Loucy (cell line): Measurements from ENCODE around the gene STK32C.
A peak's percentile ranks its signal among the peaks of the same experiment; 100 is the strongest.

Experiments
- H2AFZ ChIP-seq: fragments of 200-600 bp; sonication (generic); 2 replicates; pipeline ENCODE4 v1.6.0; 2016; ENCODE audit warnings: antibody characterized with exemption, mild to moderate bottlenecking, low read length, moderate library complexity
- H3F3A ChIP-seq: fragments of 200-600 bp; 2 replicates; pipeline ENCODE4 v1.6.0; 2016; ENCODE audit warnings: antibody characterized with exemption, low read depth, mild to moderate bottlenecking
- H3K27me3 ChIP-seq: fragments of 200-600 bp; sonication (generic); 2 replicates; pipeline ENCODE4 v1.6.1; 2014; ENCODE audit warnings: low read length, mild to moderate bottlenecking; ENCODE audit not compliant: insufficient read depth, poor library complexity, severe bottlenecking
- H3K36me3 ChIP-seq: fragments of 200-600 bp; sonication (generic); 2 replicates; pipeline ENCODE4 v1.6.1; 2016; ENCODE audit warnings: low read length; ENCODE audit not compliant: insufficient read depth
- H3K4me1 ChIP-seq: fragments of 200-600 bp; sonication (generic); 2 replicates; pipeline ENCODE4 v1.5.1; 2014; ENCODE audit warnings: low read length, mild to moderate bottlenecking; ENCODE audit not compliant: insufficient read depth, poor library complexity, severe bottlenecking
- H3K4me2 ChIP-seq: fragments of 200-600 bp; sonication (generic); 2 replicates; pipeline ENCODE4 v1.6.0; 2014; ENCODE audit warnings: antibody characterized with exemption, low read length, low read depth, mild to moderate bottlenecking; ENCODE audit not compliant: poor library complexity, severe bottlenecking
- H3K4me3 ChIP-seq: fragments of 200-600 bp; sonication (generic); 2 replicates; pipeline ENCODE4 v1.5.1; 2014; ENCODE audit warnings: low read length, mild to moderate bottlenecking, mixed read lengths; ENCODE audit not compliant: poor library complexity, severe bottlenecking
- H3K79me2 ChIP-seq: fragments of 200-600 bp; sonication (generic); 2 replicates; pipeline ENCODE4 v1.6.1; 2014; ENCODE audit warnings: low read length; ENCODE audit not compliant: insufficient read depth
- H3K9ac ChIP-seq: fragments of 200-600 bp; sonication (generic); 2 replicates; pipeline ENCODE4 v1.6.0; 2014; ENCODE audit warnings: mild to moderate bottlenecking, low read depth, low read length, moderate library complexity; ENCODE audit not compliant: poor library complexity, severe bottlenecking
- H3K9me2 ChIP-seq: fragments of 200-600 bp; sonication (generic); replicated peaks from 2 replicates; pipeline ENCODE4 v1.6.1; 2016; ENCODE audit warnings: low read depth, low read length, mixed read lengths
- H3K9me3 ChIP-seq: fragments of 200-600 bp; sonication (generic); 2 replicates; pipeline ENCODE4 v1.6.1; 2014; ENCODE audit warnings: mild to moderate bottlenecking, antibody characterized with exemption, low read length, low read depth; ENCODE audit not compliant: insufficient read depth
- H4K20me1 ChIP-seq: fragments of 200-600 bp; sonication (generic); 2 replicates; pipeline ENCODE4 v1.6.0; 2014; ENCODE audit warnings: antibody characterized with exemption, low read length, mild to moderate bottlenecking; ENCODE audit not compliant: insufficient read depth, poor library complexity, severe bottlenecking
- EZH2phosphoT487 ChIP-seq: fragments of 200-600 bp; IDR thresholded peaks from 2 replicates; pipeline ENCODE4 v1.6.1; 2018; ENCODE audit warnings: antibody characterized with exemption, mild to moderate bottlenecking, moderate library complexity, borderline replicate concordance
- TF ChIP-seq, protein P1 (sequence below): fragments of 200-600 bp; sonication (generic); conservative IDR thresholded peaks from 2 replicates; pipeline ENCODE4 v1.5.1; 2014; ENCODE audit warnings: mild to moderate bottlenecking, antibody characterized with exemption, low read length

Gene STK32C

DNA sequence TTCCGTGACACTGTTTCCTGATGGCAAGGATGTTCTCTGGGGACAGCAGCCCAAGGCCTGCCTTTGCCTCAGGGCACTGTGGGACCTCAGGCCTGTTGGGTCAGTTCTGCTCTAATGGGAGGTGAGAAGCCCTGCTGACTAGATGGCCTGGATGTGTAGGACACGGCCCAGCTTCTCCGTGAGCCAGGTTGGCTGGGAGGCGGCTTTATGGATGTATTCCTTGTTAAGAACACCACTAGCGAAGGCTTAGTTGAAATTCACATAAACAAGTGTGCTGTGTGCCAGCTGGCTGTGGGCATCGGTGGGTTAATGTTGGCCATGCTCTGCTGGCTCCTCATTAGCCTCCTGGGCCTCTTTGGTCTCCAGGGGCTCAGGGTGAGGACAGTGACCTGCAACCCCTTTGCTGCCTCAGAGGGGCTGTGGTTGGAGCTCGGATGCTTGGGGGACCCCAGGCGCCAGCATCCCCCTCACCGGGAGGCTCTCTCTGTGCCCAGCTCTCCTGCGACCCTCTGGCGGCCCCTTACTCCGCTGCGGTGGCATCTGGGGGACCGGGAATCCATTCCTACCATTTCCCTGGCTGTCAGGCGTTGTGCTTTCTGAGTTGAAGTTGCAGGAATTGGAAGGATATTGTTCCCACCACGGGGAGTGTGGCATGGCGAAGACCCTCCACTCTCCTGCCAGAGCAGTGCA lies 143.8 kb downstream of the STK32C start:
- no peak overlapping the region for H3K9ac ChIP-seq

DNA sequence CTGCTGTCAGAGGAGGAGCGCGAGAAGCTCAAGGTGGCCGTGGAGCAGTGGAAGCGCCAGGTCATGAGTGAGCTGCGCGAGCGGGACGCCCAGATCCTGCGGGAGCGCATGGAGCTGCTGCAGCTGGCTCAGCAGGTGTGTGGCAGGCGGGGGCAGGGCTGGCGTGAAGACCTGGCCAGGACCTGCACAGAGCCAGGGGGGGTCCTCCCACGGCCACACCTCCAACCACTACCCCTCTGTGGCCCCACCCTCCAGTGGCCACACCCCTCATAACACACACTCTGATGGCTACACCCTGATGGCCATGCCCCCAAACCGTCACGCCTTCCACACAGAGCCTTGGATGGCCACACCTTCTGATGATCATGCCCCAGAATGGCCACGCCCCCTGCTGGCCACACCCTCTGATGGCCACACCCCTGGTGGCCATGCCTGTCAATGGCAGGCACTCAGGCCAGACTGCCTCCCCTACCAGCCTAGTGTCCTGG lies 144.4 kb downstream of the STK32C start:
- Histone ChIP-seq H3K27me3 (no peaks in the 10 kb centered on the region), H3K4me3 (no peak overlapping the region), H3K4me1 (peaks cover 28% of the 10 kb centered on the region), H3F3A (0 out of 2 replicates have a peak, but pooled peaks cover under 1% of the 10 kb centered on the region), H3K9me3 (no peaks in the 10 kb centered on the region), H3K36me3 (no peaks in the 10 kb centered on the region), H3K79me2 (no peaks in the 10 kb centered on the region), H2AFZ (no peak overlapping the region), H3K4me2 (peak overlapping the region; percentile 59), H3K9ac (peak overlapping the region; percentile 44), H3K9me2 (no peaks in the 10 kb centered on the region), H4K20me1 (no peaks in the 10 kb centered on the region)
- no peak for TF ChIP-seq EZH2phosphoT487
- TF ChIP-seq, protein P1, sequence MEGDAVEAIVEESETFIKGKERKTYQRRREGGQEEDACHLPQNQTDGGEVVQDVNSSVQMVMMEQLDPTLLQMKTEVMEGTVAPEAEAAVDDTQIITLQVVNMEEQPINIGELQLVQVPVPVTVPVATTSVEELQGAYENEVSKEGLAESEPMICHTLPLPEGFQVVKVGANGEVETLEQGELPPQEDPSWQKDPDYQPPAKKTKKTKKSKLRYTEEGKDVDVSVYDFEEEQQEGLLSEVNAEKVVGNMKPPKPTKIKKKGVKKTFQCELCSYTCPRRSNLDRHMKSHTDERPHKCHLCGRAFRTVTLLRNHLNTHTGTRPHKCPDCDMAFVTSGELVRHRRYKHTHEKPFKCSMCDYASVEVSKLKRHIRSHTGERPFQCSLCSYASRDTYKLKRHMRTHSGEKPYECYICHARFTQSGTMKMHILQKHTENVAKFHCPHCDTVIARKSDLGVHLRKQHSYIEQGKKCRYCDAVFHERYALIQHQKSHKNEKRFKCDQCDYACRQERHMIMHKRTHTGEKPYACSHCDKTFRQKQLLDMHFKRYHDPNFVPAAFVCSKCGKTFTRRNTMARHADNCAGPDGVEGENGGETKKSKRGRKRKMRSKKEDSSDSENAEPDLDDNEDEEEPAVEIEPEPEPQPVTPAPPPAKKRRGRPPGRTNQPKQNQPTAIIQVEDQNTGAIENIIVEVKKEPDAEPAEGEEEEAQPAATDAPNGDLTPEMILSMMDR: no peak; the same call in 1 of the 2 replicates

More for the DNA sequence above, 143.8 kb downstream of the STK32C start:
- H3K27me3 ChIP-seq: no peaks in the 10 kb centered on the region
- no peaks in the 10 kb centered on the region for H3K36me3 ChIP-seq
- no peaks in the 10 kb centered on the region for H3K9me3 ChIP-seq
- H3F3A ChIP-seq: no peaks in the 10 kb centered on the region
- H3K9me2 ChIP-seq: no peaks in the 10 kb centered on the region
- H2AFZ ChIP-seq: no peak overlapping the region
- no peaks in the 10 kb centered on the region for H4K20me1 ChIP-seq
- TF ChIP-seq, protein P1: no peak
- TF ChIP-seq EZH2phosphoT487: no peak
- H3K4me3 ChIP-seq: no peak overlapping the region
- no peaks in the 10 kb centered on the region for H3K79me2 ChIP-seq
- H3K4me2 ChIP-seq: no peak overlapping the region
- H3K4me1 ChIP-seq: peaks cover 27% of the 10 kb centered on the region

DNA sequence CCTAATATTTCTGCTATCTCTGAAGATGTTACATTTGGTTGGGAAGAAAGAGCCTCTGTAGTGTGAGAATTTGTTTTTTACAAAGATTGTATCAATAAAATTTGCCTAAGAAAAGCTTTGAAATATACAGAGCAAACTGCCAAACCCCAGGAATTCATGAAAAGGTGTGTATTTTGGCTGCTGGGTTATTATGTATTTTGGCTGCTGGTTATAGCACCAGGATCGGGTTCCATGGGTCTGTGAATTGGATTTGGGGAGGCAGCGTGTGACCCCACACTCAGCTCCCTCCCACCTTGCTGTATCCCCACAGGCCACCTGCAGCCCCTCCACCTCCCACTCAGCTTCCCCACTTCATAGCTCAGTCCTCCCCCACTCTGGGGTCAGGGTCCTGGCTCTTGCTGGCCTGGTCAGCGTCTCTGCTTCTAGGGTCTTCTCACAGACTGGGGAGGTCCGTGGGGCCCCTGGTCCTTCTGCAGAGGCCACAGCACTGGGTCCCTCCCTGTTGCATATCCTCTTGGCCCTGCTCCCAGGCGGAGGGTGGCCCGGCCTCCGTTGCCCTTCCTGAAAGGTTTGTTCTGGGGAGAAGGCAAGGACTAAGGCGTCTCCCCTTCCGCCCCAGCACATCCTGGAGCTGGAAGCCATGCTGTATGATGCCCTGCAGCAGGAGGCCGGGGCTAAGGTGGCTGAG lies 145.0 kb downstream of the STK32C start:
- TF ChIP-seq, protein P1: no peak
- TF ChIP-seq EZH2phosphoT487: no peak
- no peaks in the 10 kb centered on the region for H4K20me1 ChIP-seq
- H3K4me2 ChIP-seq: peak overlapping the region; percentile 59
- peaks cover 28% of the 10 kb centered on the region for H3K4me1 ChIP-seq
- no peaks in the 10 kb centered on the region for H3K79me2 ChIP-seq
- no peaks in the 10 kb centered on the region for H3K9me2 ChIP-seq
- H3K9ac ChIP-seq: peak overlapping the region; percentile 44
- no peaks in the 10 kb centered on the region for H3K27me3 ChIP-seq
- H3K36me3 ChIP-seq: no peaks in the 10 kb centered on the region
- H3K4me3 ChIP-seq: peak overlapping the region; percentile 18
- H3F3A ChIP-seq: 0 out of 2 replicates have a peak, but pooled peaks cover 3% of the 10 kb centered on the region
- no peak overlapping the region; the same call in 1 of the 2 replicates for H2AFZ ChIP-seq
- no peaks in the 10 kb centered on the region for H3K9me3 ChIP-seq
